GM23338 (cell line): ENCODE data around the gene R3HDM2. TPM values are rescaled to one million over a fixed set of nuclear protein-coding genes. Genes with fewer than 3 reads are reported as not detected.
A peak's percentile ranks its signal among the peaks of the same experiment; 100 is the strongest.

Source experiments
- ATAC-seq: fragments of 200-7000 bp; cut with Tn5 transposase; 3 replicates; pipeline ENCODE4 v1.9.1; 2020
- DNase-seq: peaks from one replicate; pipeline ENCODE4 v3.0.0-alpha.2; 2015; ENCODE audit warnings: low spot score
- H2AFZ ChIP-seq: fragments of 200-600 bp; sonication (generic); 2 replicates; pipeline ENCODE4 v1.8.0; 2016; ENCODE audit warnings: antibody characterized with exemption, mild to moderate bottlenecking, moderate library complexity
- H3F3A ChIP-seq: fragments of 200-600 bp; sonication (generic); replicated peaks from 2 replicates; pipeline ENCODE4 v1.8.0; 2017; ENCODE audit warnings: antibody characterized with exemption, mixed run types, low read depth
- H3K27ac ChIP-seq: fragments of 200-600 bp; sonication (generic); 2 replicates; pipeline ENCODE4 v1.6.1; 2016; ENCODE audit warnings: low read depth
- H3K27me3 ChIP-seq: fragments of 200-600 bp; sonication (generic); 2 replicates; pipeline ENCODE4 v1.8.0; 2016; ENCODE audit warnings: mild to moderate bottlenecking, mixed run types, moderate library complexity; ENCODE audit not compliant: insufficient read depth
- H3K36me3 ChIP-seq: fragments of 200-600 bp; sonication (generic); 2 replicates; pipeline ENCODE4 v1.8.0; 2016; ENCODE audit warnings: mild to moderate bottlenecking; ENCODE audit not compliant: insufficient read depth
- H3K4me1 ChIP-seq: fragments of 200-600 bp; sonication (generic); 2 replicates; pipeline ENCODE4 v1.8.0; 2016; ENCODE audit warnings: mild to moderate bottlenecking, moderate library complexity; ENCODE audit not compliant: insufficient read depth
- H3K4me2 ChIP-seq: fragments of 200-600 bp; sonication (generic); 2 replicates; pipeline ENCODE4 v1.7.1; 2017; ENCODE audit warnings: mixed run types
- H3K4me3 ChIP-seq: fragments of 200-600 bp; sonication (generic); 2 replicates; pipeline ENCODE4 v1.6.1; 2016; ENCODE audit warnings: mixed run types
- H3K79me2 ChIP-seq: fragments of 200-600 bp; sonication (generic); replicated peaks from 2 replicates; pipeline ENCODE4 v1.8.0; 2017; ENCODE audit warnings: mild to moderate bottlenecking; ENCODE audit not compliant: insufficient read depth
- H3K9me2 ChIP-seq: fragments of 200-600 bp; sonication (generic); 2 replicates; pipeline ENCODE4 v1.8.0; 2017; ENCODE audit not compliant: insufficient read depth
- H4K20me1 ChIP-seq: fragments of 200-600 bp; sonication (generic); replicated peaks from 2 replicates; pipeline ENCODE4 v1.8.0; 2017; ENCODE audit warnings: mild to moderate bottlenecking; ENCODE audit not compliant: insufficient read depth
- H3K27ac Mint-ChIP-seq: 2 replicates; pipeline ENCODE4 v1.8.0; 2020; ENCODE audit warnings: inconsistent platforms, mild to moderate bottlenecking, moderate library complexity, mixed read lengths
- H3K27me3 Mint-ChIP-seq: 3 replicates; pipeline ENCODE4 v1.8.0; 2022; ENCODE audit warnings: low read depth, mild to moderate bottlenecking, moderate library complexity, mixed read lengths, inconsistent platforms; ENCODE audit not compliant: insufficient read depth, poor library complexity
- H3K36me3 Mint-ChIP-seq: 3 replicates; pipeline ENCODE4 v1.8.0; 2021; ENCODE audit warnings: low read depth, mild to moderate bottlenecking, inconsistent platforms, moderate library complexity, mixed read lengths
- H3K4me1 Mint-ChIP-seq: 3 replicates; pipeline ENCODE4 v1.8.0; 2020; ENCODE audit warnings: mild to moderate bottlenecking, inconsistent platforms, mixed read lengths
- H3K4me3 Mint-ChIP-seq: 3 replicates; pipeline ENCODE4 v1.8.0; 2021; ENCODE audit warnings: moderate library complexity, mild to moderate bottlenecking, inconsistent platforms, mixed read lengths
- H3K9me3 Mint-ChIP-seq: 3 replicates; pipeline ENCODE4 v1.8.0; 2020; ENCODE audit warnings: moderate library complexity, mild to moderate bottlenecking, inconsistent platforms, mixed read lengths
- CREB1 ChIP-seq: fragments of 250-450 bp; sonication (Bioruptor Pico); IDR thresholded peaks from 2 replicates; pipeline ENCODE4 v1.5.0; 2020; ENCODE audit warnings: low read depth, mild to moderate bottlenecking, moderate library complexity
- EZH2 ChIP-seq: fragments of 200-600 bp; sonication (generic); IDR thresholded peaks from one replicate; pipeline ENCODE4 v1.8.0; 2017; ENCODE audit warnings: antibody characterized with exemption, mild to moderate bottlenecking, low read depth; ENCODE audit not compliant: unreplicated experiment
- EZH2phosphoT487 ChIP-seq: fragments of 200-600 bp; sonication (generic); IDR thresholded peaks from one replicate; pipeline ENCODE4 v1.8.1; 2018; ENCODE audit warnings: antibody characterized with exemption; ENCODE audit not compliant: unreplicated experiment
- JUNB ChIP-seq: IDR thresholded peaks from one replicate; pipeline ENCODE4 v1.6.1; 2016; ENCODE audit warnings: antibody characterized with exemption; ENCODE audit not compliant: unreplicated experiment
- NANOG ChIP-seq: IDR thresholded peaks from 2 replicates; pipeline ENCODE4 v1.6.1; 2016; ENCODE audit warnings: antibody characterized with exemption, borderline replicate concordance
- POLR2AphosphoS5 ChIP-seq: IDR thresholded peaks from 2 replicates; pipeline ENCODE4 v1.6.1; 2016; ENCODE audit warnings: antibody characterized with exemption, low read depth
- ZNF114 ChIP-seq: fragments of 250-450 bp; sonication (Bioruptor Pico); IDR thresholded peaks from 2 replicates; pipeline ENCODE4 v1.5.0; 2020; ENCODE audit warnings: mild to moderate bottlenecking, moderate library complexity
- ZNF331 ChIP-seq: fragments of 250-450 bp; sonication (Bioruptor Pico); IDR thresholded peaks from 2 replicates; pipeline ENCODE4 v1.5.0; 2020; ENCODE audit warnings: low read depth, mild to moderate bottlenecking, moderate library complexity
- polyA plus RNA-seq: library from polyadenylated mRNA; unstranded; fragments of >200 nt; fragmentation: Nextera tagmentation; extraction: Ambion mirVana; gene quantifications from 2 replicates; pipeline ENCODE4 v1.2.1, GENCODE V29; 2016
- total RNA-seq: library from RNA; depleted of rRNA; stranded (reverse); fragments of >200 nt; shearing (Covaris generic); gene quantifications from 2 replicates; pipeline ENCODE4 v1.2.3, GENCODE V29; 2014
- TF ChIP-seq, protein P1 (sequence below): IDR thresholded peaks from 2 replicates; pipeline ENCODE4 v1.6.1; 2016; ENCODE audit warnings: antibody characterized with exemption
- TF ChIP-seq, protein P2 (sequence below), 2 experiments: fragments of 200-600 bp in 1 of 2; sonication (generic) in 1 of 2; conservative IDR thresholded peaks; 2 replicates each; pipeline versions ENCODE4 v1.5.1 to v1.6.1; 2016 to 2017; ENCODE audit warnings: antibody characterized with exemption in 2 of 2, low read depth in 2 of 2, mild to moderate bottlenecking in 2 of 2, moderate library complexity in 1 of 2
- TF ChIP-seq, protein P3 (sequence below): fragments of 250-450 bp; sonication (Bioruptor Pico); IDR thresholded peaks from 2 replicates; pipeline ENCODE4 v1.5.0; 2020; ENCODE audit warnings: mild to moderate bottlenecking, moderate library complexity
- TF ChIP-seq, protein P4 (sequence below): IDR thresholded peaks from one replicate; pipeline ENCODE4 v1.6.1; 2018; ENCODE audit warnings: antibody characterized with exemption; ENCODE audit not compliant: unreplicated experiment

The R3HDM2 gene
- total and polyA plus RNA-seq, 2 experiments from 2014 or later: 9.6 to 19.6 TPM

DNA sequence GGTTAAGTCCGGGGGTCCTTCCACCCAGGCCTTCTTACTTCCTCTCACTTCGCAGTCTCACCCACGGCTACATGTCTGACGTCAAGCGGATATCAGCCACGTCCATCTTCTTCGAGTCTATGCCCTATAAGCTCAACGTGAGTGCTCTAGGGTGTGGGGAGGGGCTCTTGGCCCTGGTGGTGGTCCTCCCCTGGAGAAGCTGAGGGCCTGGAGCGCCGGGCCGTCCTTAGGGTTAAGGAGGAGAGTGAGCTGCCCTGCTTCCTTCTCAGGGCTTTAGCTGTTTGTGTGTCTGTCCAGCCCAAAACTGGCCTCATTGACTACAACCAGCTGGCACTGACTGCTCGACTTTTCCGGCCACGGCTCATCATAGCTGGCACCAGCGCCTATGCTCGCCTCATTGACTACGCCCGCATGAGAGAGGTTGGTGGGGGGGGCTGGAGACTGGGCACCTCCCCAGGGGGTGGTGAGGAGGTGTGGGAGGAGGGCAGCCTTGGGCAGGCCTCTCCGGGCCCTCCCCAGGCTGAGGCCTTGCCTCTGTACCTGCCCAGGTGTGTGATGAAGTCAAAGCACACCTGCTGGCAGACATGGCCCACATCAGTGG is 198.6 kb downstream of the R3HDM2 start:
- ATAC-seq: no peak
- Mint-ChIP-seq H3K36me3 (peaks cover 60% of the 10 kb centered on the region), H3K4me1 (peaks cover 73% of the 10 kb centered on the region), H3K27ac (no peak overlapping the region), H3K4me3 (peak overlapping the region; percentile 97), H3K27me3 (peaks cover 63% of the 10 kb centered on the region), H3K9me3 (no peaks in the 10 kb centered on the region; the same call in 1 of the 3 replicates)
- Histone ChIP-seq H3K4me2 (no peak overlapping the region), H3K79me2 (peaks cover 25% of the 10 kb centered on the region), H3K27ac (no peak overlapping the region), H2AFZ (no peak overlapping the region), H3K4me3 (no peak overlapping the region), H3K9me2 (no peaks in the 10 kb centered on the region), H3K36me3 (peaks cover 26% of the 10 kb centered on the region), H3K4me1 (peaks cover 52% of the 10 kb centered on the region), H3F3A (peaks cover 54% of the 10 kb centered on the region), H3K27me3 (peaks cover 57% of the 10 kb centered on the region), H4K20me1 (peaks cover 34% of the 10 kb centered on the region)
- TF ChIP-seq, protein P1, sequence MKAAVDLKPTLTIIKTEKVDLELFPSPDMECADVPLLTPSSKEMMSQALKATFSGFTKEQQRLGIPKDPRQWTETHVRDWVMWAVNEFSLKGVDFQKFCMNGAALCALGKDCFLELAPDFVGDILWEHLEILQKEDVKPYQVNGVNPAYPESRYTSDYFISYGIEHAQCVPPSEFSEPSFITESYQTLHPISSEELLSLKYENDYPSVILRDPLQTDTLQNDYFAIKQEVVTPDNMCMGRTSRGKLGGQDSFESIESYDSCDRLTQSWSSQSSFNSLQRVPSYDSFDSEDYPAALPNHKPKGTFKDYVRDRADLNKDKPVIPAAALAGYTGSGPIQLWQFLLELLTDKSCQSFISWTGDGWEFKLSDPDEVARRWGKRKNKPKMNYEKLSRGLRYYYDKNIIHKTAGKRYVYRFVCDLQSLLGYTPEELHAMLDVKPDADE: no peak
- no peak for TF ChIP-seq ZNF331 (CRISPR knock-in tag)
- no peak for TF ChIP-seq EZH2phosphoT487
- no peak for TF ChIP-seq POLR2AphosphoS5
- TF ChIP-seq JUNB: no peak
- TF ChIP-seq, protein P2, sequence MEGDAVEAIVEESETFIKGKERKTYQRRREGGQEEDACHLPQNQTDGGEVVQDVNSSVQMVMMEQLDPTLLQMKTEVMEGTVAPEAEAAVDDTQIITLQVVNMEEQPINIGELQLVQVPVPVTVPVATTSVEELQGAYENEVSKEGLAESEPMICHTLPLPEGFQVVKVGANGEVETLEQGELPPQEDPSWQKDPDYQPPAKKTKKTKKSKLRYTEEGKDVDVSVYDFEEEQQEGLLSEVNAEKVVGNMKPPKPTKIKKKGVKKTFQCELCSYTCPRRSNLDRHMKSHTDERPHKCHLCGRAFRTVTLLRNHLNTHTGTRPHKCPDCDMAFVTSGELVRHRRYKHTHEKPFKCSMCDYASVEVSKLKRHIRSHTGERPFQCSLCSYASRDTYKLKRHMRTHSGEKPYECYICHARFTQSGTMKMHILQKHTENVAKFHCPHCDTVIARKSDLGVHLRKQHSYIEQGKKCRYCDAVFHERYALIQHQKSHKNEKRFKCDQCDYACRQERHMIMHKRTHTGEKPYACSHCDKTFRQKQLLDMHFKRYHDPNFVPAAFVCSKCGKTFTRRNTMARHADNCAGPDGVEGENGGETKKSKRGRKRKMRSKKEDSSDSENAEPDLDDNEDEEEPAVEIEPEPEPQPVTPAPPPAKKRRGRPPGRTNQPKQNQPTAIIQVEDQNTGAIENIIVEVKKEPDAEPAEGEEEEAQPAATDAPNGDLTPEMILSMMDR (conservative IDR thresholded peaks at IDR 0.05; ENCODE audit: low read depth in 2 of 2): no peak
- TF ChIP-seq ZNF114: no peak
- no peak for TF ChIP-seq NANOG
- no peak for TF ChIP-seq CREB1
- TF ChIP-seq, protein P3, sequence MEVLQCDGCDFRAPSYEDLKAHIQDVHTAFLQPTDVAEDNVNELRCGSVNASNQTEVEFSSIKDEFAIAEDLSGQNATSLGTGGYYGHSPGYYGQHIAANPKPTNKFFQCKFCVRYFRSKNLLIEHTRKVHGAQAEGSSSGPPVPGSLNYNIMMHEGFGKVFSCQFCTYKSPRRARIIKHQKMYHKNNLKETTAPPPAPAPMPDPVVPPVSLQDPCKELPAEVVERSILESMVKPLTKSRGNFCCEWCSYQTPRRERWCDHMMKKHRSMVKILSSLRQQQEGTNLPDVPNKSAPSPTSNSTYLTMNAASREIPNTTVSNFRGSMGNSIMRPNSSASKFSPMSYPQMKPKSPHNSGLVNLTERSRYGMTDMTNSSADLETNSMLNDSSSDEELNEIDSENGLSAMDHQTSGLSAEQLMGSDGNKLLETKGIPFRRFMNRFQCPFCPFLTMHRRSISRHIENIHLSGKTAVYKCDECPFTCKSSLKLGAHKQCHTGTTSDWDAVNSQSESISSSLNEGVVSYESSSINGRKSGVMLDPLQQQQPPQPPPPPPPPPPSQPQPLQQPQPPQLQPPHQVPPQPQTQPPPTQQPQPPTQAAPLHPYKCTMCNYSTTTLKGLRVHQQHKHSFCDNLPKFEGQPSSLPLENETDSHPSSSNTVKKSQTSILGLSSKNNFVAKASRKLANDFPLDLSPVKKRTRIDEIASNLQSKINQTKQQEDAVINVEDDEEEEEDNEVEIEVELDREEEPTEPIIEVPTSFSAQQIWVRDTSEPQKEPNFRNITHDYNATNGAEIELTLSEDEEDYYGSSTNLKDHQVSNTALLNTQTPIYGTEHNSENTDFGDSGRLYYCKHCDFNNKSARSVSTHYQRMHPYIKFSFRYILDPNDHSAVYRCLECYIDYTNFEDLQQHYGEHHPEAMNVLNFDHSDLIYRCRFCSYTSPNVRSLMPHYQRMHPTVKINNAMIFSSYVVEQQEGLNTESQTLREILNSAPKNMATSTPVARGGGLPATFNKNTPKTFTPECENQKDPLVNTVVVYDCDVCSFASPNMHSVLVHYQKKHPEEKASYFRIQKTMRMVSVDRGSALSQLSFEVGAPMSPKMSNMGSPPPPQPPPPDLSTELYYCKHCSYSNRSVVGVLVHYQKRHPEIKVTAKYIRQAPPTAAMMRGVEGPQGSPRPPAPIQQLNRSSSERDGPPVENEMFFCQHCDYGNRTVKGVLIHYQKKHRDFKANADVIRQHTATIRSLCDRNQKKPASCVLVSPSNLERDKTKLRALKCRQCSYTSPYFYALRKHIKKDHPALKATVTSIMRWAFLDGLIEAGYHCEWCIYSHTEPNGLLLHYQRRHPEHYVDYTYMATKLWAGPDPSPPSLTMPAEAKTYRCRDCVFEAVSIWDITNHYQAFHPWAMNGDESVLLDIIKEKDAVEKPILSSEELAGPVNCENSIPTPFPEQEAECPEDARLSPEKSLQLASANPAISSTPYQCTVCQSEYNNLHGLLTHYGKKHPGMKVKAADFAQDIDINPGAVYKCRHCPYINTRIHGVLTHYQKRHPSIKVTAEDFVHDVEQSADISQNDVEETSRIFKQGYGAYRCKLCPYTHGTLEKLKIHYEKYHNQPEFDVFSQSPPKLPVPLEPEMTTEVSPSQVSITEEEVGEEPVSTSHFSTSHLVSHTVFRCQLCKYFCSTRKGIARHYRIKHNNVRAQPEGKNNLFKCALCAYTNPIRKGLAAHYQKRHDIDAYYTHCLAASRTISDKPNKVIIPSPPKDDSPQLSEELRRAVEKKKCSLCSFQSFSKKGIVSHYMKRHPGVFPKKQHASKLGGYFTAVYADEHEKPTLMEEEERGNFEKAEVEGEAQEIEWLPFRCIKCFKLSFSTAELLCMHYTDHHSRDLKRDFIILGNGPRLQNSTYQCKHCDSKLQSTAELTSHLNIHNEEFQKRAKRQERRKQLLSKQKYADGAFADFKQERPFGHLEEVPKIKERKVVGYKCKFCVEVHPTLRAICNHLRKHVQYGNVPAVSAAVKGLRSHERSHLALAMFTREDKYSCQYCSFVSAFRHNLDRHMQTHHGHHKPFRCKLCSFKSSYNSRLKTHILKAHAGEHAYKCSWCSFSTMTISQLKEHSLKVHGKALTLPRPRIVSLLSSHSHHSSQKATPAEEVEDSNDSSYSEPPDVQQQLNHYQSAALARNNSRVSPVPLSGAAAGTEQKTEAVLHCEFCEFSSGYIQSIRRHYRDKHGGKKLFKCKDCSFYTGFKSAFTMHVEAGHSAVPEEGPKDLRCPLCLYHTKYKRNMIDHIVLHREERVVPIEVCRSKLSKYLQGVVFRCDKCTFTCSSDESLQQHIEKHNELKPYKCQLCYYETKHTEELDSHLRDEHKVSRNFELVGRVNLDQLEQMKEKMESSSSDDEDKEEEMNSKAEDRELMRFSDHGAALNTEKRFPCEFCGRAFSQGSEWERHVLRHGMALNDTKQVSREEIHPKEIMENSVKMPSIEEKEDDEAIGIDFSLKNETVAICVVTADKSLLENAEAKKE (CRISPR knock-in tag): no peak
- no peak for TF ChIP-seq EZH2
- TF ChIP-seq, protein P4, sequence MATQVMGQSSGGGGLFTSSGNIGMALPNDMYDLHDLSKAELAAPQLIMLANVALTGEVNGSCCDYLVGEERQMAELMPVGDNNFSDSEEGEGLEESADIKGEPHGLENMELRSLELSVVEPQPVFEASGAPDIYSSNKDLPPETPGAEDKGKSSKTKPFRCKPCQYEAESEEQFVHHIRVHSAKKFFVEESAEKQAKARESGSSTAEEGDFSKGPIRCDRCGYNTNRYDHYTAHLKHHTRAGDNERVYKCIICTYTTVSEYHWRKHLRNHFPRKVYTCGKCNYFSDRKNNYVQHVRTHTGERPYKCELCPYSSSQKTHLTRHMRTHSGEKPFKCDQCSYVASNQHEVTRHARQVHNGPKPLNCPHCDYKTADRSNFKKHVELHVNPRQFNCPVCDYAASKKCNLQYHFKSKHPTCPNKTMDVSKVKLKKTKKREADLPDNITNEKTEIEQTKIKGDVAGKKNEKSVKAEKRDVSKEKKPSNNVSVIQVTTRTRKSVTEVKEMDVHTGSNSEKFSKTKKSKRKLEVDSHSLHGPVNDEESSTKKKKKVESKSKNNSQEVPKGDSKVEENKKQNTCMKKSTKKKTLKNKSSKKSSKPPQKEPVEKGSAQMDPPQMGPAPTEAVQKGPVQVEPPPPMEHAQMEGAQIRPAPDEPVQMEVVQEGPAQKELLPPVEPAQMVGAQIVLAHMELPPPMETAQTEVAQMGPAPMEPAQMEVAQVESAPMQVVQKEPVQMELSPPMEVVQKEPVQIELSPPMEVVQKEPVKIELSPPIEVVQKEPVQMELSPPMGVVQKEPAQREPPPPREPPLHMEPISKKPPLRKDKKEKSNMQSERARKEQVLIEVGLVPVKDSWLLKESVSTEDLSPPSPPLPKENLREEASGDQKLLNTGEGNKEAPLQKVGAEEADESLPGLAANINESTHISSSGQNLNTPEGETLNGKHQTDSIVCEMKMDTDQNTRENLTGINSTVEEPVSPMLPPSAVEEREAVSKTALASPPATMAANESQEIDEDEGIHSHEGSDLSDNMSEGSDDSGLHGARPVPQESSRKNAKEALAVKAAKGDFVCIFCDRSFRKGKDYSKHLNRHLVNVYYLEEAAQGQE: no peak
- DNase-seq: no peak
